K562 (cell line): ENCODE data around the gene CCDC9. TPM values are rescaled to one million over a fixed set of nuclear protein-coding genes. Genes with fewer than 3 reads are reported as not detected.

Source experiments
- CEBPB ChIP-seq: fragments of 450-650 bp; IDR thresholded peaks from 2 replicates; pipeline ENCODE4 v1.6.1; 2016; ENCODE audit warnings: missing genetic modification characterization, missing compliant biosample characterization
- CREBBP ChIP-seq: IDR thresholded peaks from one replicate; pipeline ENCODE4 v1.6.1; 2012; ENCODE audit warnings: low read depth, mild to moderate bottlenecking, control low read depth, inconsistent platforms, low read length
- HMG20B ChIP-seq: fragments of 250-450 bp; sonication (Bioruptor Pico); IDR thresholded peaks from 2 replicates; pipeline ENCODE4 v1.5.0; 2021; ENCODE audit warnings: mild to moderate bottlenecking
- MCM3 ChIP-seq: fragments of 450-650 bp; IDR thresholded peaks from 2 replicates; pipeline ENCODE4 v1.6.1; 2016
- SOX6 ChIP-seq: fragments of 450-650 bp; IDR thresholded peaks from 2 replicates; pipeline ENCODE4 v1.6.1; 2014; ENCODE audit warnings: mild to moderate bottlenecking
- SP1 ChIP-seq: sonication (generic); formaldehyde crosslinking; IDR thresholded peaks from 2 replicates; pipeline ENCODE4 v1.8.1; 2022; ENCODE audit warnings: mild to moderate bottlenecking, missing genetic modification reagents
- TCF3 ChIP-seq: sonication (generic); formaldehyde crosslinking; IDR thresholded peaks from 2 replicates; pipeline ENCODE4 v1.4.0; 2020; ENCODE audit warnings: mild to moderate bottlenecking, missing genetic modification reagents
- ZNF274 ChIP-seq: IDR thresholded peaks from 2 replicates; pipeline ENCODE4 v1.6.1; 2011; ENCODE audit warnings: low read depth, mild to moderate bottlenecking, low read length, moderate library complexity, borderline replicate concordance
- ZNF77 ChIP-seq: fragments of 250-450 bp; sonication (Bioruptor Pico); IDR thresholded peaks from 2 replicates; pipeline ENCODE4 v1.5.0; 2020
- polyA plus RNA-seq, 8 experiments: library from polyadenylated mRNA; depleted of rRNA in 4 of 8; stranded (reverse) in 5 of 8; unstranded in 3 of 8; fragments of >200 nt; fragmentation: Nextera tagmentation in 2 of 8; fragmentation: Illumina TruSeq in 1 of 8; extraction: Ambion mirVana in 2 of 8; extraction: Trizol in 1 of 8; gene quantifications; 2 replicates each; pipeline versions ENCODE4 v1.2.1 to v1.2.3, GENCODE V29; 2011 to 2014; ENCODE audit warnings: inconsistent platforms in 1 of 8, missing spikeins in 1 of 8
- total RNA-seq, 7 experiments: library from RNA; depleted of rRNA in 6 of 7; stranded (reverse); fragments of >200 nt in 6 of 7; fragmentation: Illumina TruSeq in 2 of 7; extraction: Trizol in 2 of 7; gene quantifications; 2 replicates each; pipeline versions ENCODE4 v1.2.1 to v1.2.3, GENCODE V29; 2011 to 2021; ENCODE audit warnings: low replicate concordance in 1 of 7
- TF ChIP-seq, protein P1 (sequence below), 2 experiments: fragments of 450-650 bp; formaldehyde crosslinking in 1 of 2; IDR thresholded peaks; 2 replicates each; pipeline versions ENCODE4 v1.4.0 to v1.6.1; 2014 to 2020; ENCODE audit warnings: mild to moderate bottlenecking in 2 of 2, borderline replicate concordance in 1 of 2, low read depth in 1 of 2
- TF ChIP-seq, protein P2 (sequence below): fragments of 250-450 bp; sonication (Bioruptor Pico); IDR thresholded peaks from 2 replicates; pipeline ENCODE4 v1.5.0; 2021; ENCODE audit warnings: mild to moderate bottlenecking, borderline replicate concordance
- TF ChIP-seq, protein P3 (sequence below): fragments of 250-450 bp; sonication (Bioruptor Pico); IDR thresholded peaks from 2 replicates; pipeline ENCODE4 v1.8.0; 2022; ENCODE audit warnings: inconsistent platforms
- TF ChIP-seq, protein P4 (sequence below): fragments of 250-450 bp; sonication (Bioruptor Pico); IDR thresholded peaks from 2 replicates; pipeline ENCODE4 v1.5.0; 2020; ENCODE audit warnings: mild to moderate bottlenecking, borderline replicate concordance

Gene CCDC9
- total and polyA plus RNA-seq, 9 of the 15 experiments (the other 6 are each of a cell fraction or from before 2014, with no cell fraction given), result 0.23 to 38.6 (median 8.4) TPM

DNA sequence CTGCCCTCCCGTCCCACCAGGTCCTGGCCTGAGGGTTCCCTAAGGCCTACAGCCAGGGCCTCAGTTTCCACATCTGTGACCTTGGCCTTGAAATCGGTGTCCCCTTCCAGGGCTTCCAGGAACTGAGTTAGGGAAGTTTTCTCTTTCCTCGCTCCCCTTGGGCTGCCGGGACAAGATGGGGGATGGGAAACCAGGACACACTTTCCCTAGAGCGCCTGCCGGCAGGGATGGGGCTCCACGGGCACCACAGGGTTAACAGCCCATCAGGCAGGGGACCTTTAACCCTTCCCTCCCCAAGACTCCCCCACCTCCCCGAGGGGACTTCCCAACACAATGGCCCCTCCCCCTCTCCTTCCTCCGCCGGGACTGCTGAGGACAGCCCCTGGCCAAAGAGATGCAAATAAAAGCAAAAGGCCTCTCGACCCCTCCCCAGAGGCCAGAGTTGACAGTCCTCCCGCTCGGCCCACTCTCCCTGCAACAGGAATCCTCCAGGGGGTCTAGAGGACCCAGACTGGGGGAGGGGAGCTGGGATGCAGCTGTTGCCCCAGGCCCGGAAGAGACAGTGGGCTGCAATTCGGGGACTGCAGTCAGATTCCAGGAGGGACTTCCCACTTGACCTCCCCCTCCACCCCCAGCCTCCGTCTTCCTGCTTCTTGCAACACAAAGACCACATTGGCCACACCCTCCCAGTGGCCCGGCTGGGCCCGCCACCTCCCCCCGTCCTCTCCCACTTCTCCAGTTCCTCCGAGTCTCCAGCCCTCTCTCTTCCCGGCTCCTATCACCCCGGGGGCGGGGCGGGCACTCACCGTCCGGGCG lies 28.8 kb upstream of the CCDC9 start (continued):
- TF ChIP-seq, protein P1, sequence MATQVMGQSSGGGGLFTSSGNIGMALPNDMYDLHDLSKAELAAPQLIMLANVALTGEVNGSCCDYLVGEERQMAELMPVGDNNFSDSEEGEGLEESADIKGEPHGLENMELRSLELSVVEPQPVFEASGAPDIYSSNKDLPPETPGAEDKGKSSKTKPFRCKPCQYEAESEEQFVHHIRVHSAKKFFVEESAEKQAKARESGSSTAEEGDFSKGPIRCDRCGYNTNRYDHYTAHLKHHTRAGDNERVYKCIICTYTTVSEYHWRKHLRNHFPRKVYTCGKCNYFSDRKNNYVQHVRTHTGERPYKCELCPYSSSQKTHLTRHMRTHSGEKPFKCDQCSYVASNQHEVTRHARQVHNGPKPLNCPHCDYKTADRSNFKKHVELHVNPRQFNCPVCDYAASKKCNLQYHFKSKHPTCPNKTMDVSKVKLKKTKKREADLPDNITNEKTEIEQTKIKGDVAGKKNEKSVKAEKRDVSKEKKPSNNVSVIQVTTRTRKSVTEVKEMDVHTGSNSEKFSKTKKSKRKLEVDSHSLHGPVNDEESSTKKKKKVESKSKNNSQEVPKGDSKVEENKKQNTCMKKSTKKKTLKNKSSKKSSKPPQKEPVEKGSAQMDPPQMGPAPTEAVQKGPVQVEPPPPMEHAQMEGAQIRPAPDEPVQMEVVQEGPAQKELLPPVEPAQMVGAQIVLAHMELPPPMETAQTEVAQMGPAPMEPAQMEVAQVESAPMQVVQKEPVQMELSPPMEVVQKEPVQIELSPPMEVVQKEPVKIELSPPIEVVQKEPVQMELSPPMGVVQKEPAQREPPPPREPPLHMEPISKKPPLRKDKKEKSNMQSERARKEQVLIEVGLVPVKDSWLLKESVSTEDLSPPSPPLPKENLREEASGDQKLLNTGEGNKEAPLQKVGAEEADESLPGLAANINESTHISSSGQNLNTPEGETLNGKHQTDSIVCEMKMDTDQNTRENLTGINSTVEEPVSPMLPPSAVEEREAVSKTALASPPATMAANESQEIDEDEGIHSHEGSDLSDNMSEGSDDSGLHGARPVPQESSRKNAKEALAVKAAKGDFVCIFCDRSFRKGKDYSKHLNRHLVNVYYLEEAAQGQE (IDR thresholded peaks at IDR 0.05; ENCODE audit: borderline replicate concordance), result no peak
- TF ChIP-seq, protein P1 (CRISPR knock-in tag; IDR thresholded peaks at IDR 0.05; ENCODE audit: low read depth), result no peak
- peak; percentile 62 for TF ChIP-seq SP1 (CRISPR knock-in tag)
- no peak for TF ChIP-seq ZNF77 (CRISPR knock-in tag)
- no peak for TF ChIP-seq SOX6
- TF ChIP-seq MCM3, result no peak
- no peak for TF ChIP-seq ZNF274
- TF ChIP-seq CEBPB (tag), result peak; percentile 98
- no peak for TF ChIP-seq HMG20B (CRISPR knock-in tag)
- no peak for TF ChIP-seq CREBBP
- TF ChIP-seq, protein P2, sequence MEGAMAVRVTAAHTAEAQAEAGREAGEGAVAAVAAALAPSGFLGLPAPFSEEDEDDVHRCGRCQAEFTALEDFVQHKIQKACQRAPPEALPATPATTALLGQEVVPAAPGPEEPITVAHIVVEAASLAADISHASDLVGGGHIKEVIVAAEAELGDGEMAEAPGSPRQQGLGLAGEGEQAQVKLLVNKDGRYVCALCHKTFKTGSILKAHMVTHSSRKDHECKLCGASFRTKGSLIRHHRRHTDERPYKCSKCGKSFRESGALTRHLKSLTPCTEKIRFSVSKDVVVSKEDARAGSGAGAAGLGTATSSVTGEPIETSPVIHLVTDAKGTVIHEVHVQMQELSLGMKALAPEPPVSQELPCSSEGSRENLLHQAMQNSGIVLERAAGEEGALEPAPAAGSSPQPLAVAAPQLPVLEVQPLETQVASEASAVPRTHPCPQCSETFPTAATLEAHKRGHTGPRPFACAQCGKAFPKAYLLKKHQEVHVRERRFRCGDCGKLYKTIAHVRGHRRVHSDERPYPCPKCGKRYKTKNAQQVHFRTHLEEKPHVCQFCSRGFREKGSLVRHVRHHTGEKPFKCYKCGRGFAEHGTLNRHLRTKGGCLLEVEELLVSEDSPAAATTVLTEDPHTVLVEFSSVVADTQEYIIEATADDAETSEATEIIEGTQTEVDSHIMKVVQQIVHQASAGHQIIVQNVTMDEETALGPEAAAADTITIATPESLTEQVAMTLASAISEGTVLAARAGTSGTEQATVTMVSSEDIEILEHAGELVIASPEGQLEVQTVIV (CRISPR knock-in tag), result 0 out of 2 replicates have a peak, but pooled peaks have one; percentile 26
- TF ChIP-seq, protein P3, sequence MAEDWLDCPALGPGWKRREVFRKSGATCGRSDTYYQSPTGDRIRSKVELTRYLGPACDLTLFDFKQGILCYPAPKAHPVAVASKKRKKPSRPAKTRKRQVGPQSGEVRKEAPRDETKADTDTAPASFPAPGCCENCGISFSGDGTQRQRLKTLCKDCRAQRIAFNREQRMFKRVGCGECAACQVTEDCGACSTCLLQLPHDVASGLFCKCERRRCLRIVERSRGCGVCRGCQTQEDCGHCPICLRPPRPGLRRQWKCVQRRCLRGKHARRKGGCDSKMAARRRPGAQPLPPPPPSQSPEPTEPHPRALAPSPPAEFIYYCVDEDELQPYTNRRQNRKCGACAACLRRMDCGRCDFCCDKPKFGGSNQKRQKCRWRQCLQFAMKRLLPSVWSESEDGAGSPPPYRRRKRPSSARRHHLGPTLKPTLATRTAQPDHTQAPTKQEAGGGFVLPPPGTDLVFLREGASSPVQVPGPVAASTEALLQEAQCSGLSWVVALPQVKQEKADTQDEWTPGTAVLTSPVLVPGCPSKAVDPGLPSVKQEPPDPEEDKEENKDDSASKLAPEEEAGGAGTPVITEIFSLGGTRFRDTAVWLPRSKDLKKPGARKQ (CRISPR knock-in tag), result no peak
- TF ChIP-seq, protein P4, sequence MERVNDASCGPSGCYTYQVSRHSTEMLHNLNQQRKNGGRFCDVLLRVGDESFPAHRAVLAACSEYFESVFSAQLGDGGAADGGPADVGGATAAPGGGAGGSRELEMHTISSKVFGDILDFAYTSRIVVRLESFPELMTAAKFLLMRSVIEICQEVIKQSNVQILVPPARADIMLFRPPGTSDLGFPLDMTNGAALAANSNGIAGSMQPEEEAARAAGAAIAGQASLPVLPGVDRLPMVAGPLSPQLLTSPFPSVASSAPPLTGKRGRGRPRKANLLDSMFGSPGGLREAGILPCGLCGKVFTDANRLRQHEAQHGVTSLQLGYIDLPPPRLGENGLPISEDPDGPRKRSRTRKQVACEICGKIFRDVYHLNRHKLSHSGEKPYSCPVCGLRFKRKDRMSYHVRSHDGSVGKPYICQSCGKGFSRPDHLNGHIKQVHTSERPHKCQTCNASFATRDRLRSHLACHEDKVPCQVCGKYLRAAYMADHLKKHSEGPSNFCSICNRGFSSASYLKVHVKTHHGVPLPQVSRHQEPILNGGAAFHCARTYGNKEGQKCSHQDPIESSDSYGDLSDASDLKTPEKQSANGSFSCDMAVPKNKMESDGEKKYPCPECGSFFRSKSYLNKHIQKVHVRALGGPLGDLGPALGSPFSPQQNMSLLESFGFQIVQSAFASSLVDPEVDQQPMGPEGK (CRISPR knock-in tag), result no peak
- TF ChIP-seq TCF3 (CRISPR knock-in tag), result no peak
